ENCODE results near the gene GPATCH8.

DNA sequence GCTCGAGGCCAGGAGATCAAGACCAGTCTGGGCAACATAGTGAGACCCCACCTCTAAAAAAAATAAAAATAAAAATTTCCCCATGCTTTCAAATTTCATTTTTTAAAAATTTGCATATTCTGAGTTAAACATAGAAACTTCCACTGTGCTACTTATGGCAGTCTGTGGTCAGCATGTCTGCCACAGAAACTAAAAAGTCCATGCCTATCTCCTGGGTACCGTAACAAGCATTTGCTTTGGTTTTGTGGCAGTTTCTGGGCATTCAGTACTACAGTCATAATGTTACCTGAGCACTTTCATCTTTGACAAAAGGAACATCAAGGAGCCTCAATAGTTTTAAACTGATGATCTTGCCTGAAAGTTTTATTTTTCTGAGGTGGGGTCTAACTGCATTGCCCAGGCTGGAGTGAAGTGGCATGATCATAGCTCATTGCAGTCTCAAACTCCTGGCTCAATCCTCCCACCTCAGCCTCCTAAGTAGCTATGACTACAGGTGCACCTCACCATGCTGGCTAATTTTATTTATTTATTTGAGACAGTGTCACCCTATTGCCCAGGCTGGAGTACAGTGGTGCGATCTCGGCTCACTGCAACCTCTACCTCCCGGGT lies 100.5 kb downstream of the GPATCH8 start:
- TF ChIP-seq CREB1 (IDR thresholded peaks at IDR 0.05; ENCODE audit: low read depth) (no peak), CEBPB (IDR thresholded peaks at IDR 0.05) (no peak), EP300 (IDR thresholded peaks at IDR 0.05; ENCODE audit: borderline replicate concordance) (no peak)

Data from Ishikawa (cell line).